Transverse colon (tissue), 4 donors: Measurements from ENCODE around the gene TMEM87A.

Source experiments
- POLR2AphosphoS5 ChIP-seq, 3 donors: sonication (generic); formaldehyde crosslinking; IDR thresholded peaks; one replicate each; pipeline ENCODE4 v1.6.1; 2016; ENCODE audit warnings: antibody characterized with exemption in 3 of 3
- TF ChIP-seq, protein P1 (sequence below), 5 experiments: fragments of 200-600 bp in 3 of 5; fragments of 450-650 bp in 2 of 5; sonication (generic) in 3 of 5; IDR thresholded peaks; 1 replicate in 2 of 5; 2 replicates in 3 of 5; pipeline ENCODE4 v1.5.1; 2016 to 2017; ENCODE audit warnings: antibody characterized with exemption in 5 of 5, inconsistent platforms in 3 of 5, mild to moderate bottlenecking in 2 of 5, moderate library complexity in 1 of 5

DNA sequence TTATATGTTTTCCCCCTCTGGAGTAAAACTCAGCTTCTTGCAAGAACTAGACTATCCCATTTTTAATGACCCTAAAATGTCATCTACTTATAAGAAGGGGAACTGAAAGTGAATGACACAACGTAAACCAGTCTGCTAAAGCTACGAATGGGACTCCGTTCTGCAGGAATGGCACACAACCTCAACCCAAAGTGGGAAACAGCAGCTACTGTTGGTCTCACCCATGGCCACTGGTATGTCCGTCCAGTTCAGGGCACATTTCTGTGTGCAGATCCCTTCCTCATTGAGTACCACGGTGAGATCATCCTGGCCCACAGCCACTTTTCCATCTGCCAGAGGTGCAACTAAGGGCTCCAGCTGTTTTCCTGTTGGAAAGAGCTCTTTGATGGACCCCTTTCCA lies 88.9 kb downstream of the TMEM87A start:
- TF ChIP-seq, protein P1, sequence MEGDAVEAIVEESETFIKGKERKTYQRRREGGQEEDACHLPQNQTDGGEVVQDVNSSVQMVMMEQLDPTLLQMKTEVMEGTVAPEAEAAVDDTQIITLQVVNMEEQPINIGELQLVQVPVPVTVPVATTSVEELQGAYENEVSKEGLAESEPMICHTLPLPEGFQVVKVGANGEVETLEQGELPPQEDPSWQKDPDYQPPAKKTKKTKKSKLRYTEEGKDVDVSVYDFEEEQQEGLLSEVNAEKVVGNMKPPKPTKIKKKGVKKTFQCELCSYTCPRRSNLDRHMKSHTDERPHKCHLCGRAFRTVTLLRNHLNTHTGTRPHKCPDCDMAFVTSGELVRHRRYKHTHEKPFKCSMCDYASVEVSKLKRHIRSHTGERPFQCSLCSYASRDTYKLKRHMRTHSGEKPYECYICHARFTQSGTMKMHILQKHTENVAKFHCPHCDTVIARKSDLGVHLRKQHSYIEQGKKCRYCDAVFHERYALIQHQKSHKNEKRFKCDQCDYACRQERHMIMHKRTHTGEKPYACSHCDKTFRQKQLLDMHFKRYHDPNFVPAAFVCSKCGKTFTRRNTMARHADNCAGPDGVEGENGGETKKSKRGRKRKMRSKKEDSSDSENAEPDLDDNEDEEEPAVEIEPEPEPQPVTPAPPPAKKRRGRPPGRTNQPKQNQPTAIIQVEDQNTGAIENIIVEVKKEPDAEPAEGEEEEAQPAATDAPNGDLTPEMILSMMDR (IDR thresholded peaks at IDR 0.05): no peak
- no peak for TF ChIP-seq POLR2AphosphoS5 (IDR thresholded peaks at IDR 0.05)
